Body of pancreas (tissue), 4 donors: ENCODE measurements around the gene ICAM5. TPM values are rescaled to one million over a fixed set of nuclear protein-coding genes. Genes with fewer than 3 reads are reported as not detected.

ENCODE experiments used
- ATAC-seq: fragments of 150-250 bp; one replicate; pipeline ENCODE4 v1.9.1; 2016
- DNase-seq, 4 donors: peaks; one replicate each; pipeline ENCODE4 v3.0.0-alpha.2; 2019
- H3K27ac ChIP-seq, 4 donors: fragments of 200-600 bp; sonication (generic); 1 replicate in 3 of 4; 2 replicates in 1 of 4; pipeline versions ENCODE4 v1.5.1 to v1.6.1; 2016 to 2019; ENCODE audit warnings: mild to moderate bottlenecking in 1 of 4, mixed read lengths in 1 of 4, moderate library complexity in 1 of 4
- H3K27me3 ChIP-seq, 2 donors: fragments of 200-600 bp; sonication (generic); one replicate each; pipeline ENCODE4 v1.6.0; 2016; ENCODE audit warnings: mild to moderate bottlenecking in 1 of 2
- H3K36me3 ChIP-seq, 2 donors: fragments of 200-600 bp; sonication (generic); replicated peaks in 1 of 2; 2 replicates each; pipeline ENCODE4 v1.5.1; 2016; ENCODE audit warnings: low read depth in 2 of 2; ENCODE audit not compliant: insufficient read depth in 1 of 2
- H3K4me1 ChIP-seq: fragments of 200-600 bp; sonication (generic); one replicate; pipeline ENCODE4 v1.6.0; 2016
- H3K4me3 ChIP-seq, 2 donors: fragments of 200-600 bp; sonication (generic); 1 replicate in 1 of 2; 2 replicates in 1 of 2; pipeline ENCODE4 v1.5.1; 2016 to 2019
- H3K9me3 ChIP-seq, 3 donors: fragments of 200-600 bp; sonication (generic); 1 replicate in 2 of 3; 2 replicates in 1 of 3; pipeline ENCODE4 v1.5.1; 2016
- POLR2A ChIP-seq, 3 donors: fragments of 450-650 bp; IDR thresholded peaks; one replicate each; pipeline ENCODE4 v1.6.1; 2016; ENCODE audit warnings: antibody characterized with exemption in 3 of 3, mild to moderate bottlenecking in 2 of 3
- WGBS, 2 donors: methylation state at CpG; one replicate each; pipeline ENCODE4 v1.1.5; 2017; 5-methylcytosine and 5-hydroxymethylcytosine counted together
- intact Hi-C: fragments of 100-400 bp; cut with DNase I; formaldehyde crosslinking; loops from one replicate; pipeline ENCODE4 v1.15.1; 2023
- total RNA-seq, 2 donors: library from RNA; depleted of rRNA; stranded (reverse); fragments of >200 nt; gene quantifications; one replicate each; pipeline ENCODE4 v1.1.0, GENCODE V29; 2016
- TF ChIP-seq, protein P1 (sequence below), 7 experiments: fragments of 450-650 bp in 4 of 7; fragments of 200-600 bp in 3 of 7; sonication (generic) in 3 of 7; IDR thresholded peaks; one replicate each; pipeline ENCODE4 v1.5.1; 2016 to 2019; ENCODE audit warnings: antibody characterized with exemption in 7 of 7

The ICAM5 gene
- total RNA-seq, 2 donors from 2014 or later = 0.33 TPM; not detected in 1

DNA sequence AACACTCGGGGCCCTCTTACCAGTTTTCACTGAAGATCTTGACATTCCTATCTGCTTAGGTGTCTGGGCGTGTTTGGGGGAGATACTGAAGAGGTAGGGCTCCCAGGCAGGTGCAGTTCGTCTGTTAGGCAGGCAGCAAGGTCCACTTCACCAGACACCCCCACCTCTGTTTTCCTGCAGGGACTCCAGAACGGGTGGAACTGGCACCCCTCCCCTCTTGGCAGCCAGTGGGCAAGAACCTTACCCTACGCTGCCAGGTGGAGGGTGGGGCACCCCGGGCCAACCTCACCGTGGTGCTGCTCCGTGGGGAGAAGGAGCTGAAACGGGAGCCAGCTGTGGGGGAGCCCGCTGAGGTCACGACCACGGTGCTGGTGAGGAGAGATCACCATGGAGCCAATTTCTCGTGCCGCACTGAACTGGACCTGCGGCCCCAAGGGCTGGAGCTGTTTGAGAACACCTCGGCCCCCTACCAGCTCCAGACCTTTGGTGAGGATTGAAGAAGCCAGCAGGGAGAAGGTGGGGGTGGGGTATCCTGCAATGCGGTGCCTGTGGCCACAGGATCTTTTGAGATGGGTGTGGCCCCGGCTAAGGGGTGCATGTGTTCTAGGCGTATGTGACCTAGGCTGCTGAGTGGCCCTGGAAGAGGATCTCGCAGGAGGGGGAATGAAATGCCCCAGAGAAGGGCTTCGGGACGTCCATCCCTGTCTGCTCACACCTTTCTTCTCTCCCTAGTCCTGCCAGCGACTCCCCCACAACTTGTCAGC is 6.3 kb upstream of the ICAM5 start:
- no peak for DNase-seq
- Histone ChIP-seq H3K4me3 (no peak overlapping the region), H3K27me3 (peaks cover 0 to 3% of the 10 kb centered on the region in 2 donors), H3K4me1 (peaks cover 16% of the 10 kb centered on the region), H3K9me3 (no peaks in the 10 kb centered on the region), H3K36me3 (peaks cover 0 to 8% of the 10 kb centered on the region in 2 donors), H3K27ac (no peak overlapping the region)
- intact Hi-C loops = no loop called here
- ATAC-seq = no peak
- TF ChIP-seq POLR2A (IDR thresholded peaks at IDR 0.05) = no peak
- TF ChIP-seq, protein P1, sequence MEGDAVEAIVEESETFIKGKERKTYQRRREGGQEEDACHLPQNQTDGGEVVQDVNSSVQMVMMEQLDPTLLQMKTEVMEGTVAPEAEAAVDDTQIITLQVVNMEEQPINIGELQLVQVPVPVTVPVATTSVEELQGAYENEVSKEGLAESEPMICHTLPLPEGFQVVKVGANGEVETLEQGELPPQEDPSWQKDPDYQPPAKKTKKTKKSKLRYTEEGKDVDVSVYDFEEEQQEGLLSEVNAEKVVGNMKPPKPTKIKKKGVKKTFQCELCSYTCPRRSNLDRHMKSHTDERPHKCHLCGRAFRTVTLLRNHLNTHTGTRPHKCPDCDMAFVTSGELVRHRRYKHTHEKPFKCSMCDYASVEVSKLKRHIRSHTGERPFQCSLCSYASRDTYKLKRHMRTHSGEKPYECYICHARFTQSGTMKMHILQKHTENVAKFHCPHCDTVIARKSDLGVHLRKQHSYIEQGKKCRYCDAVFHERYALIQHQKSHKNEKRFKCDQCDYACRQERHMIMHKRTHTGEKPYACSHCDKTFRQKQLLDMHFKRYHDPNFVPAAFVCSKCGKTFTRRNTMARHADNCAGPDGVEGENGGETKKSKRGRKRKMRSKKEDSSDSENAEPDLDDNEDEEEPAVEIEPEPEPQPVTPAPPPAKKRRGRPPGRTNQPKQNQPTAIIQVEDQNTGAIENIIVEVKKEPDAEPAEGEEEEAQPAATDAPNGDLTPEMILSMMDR (IDR thresholded peaks at IDR 0.05) = no peak
- WGBS, 2 donors = 51 to 53% methylated on average over 10 to 22 of the region's 23 CpGs

DNA sequence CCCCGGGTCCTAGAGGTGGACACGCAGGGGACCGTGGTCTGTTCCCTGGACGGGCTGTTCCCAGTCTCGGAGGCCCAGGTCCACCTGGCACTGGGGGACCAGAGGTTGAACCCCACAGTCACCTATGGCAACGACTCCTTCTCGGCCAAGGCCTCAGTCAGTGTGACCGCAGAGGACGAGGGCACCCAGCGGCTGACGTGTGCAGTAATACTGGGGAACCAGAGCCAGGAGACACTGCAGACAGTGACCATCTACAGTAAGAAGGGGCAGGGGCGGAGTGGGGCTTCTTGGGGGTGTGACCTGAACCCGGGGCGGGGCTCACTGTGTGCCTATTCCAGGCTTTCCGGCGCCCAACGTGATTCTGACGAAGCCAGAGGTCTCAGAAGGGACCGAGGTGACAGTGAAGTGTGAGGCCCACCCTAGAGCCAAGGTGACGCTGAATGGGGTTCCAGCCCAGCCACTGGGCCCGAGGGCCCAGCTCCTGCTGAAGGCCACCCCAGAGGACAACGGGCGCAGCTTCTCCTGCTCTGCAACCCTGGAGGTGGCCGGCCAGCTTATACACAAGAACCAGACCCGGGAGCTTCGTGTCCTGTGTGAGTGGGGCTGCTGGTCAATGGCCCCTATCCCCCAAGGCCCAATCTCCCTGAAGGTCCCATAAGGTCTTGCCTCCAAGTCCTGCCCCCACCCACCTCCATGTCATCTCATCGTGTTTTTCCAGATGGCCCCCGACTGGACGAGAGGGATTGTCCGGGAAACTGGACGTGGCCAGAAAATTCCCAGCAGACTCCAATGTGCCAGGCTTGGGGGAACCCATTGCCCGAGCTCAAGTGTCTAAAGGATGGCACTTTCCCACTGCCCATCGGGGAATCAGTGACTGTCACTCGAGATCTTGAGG is 5.4 kb upstream of the ICAM5 start:
- TF ChIP-seq, protein P1 (IDR thresholded peaks at IDR 0.05) = no peak
- no peak for TF ChIP-seq POLR2A (IDR thresholded peaks at IDR 0.05)
- no peak overlapping the region for H3K27ac ChIP-seq
- H3K4me1 ChIP-seq = peaks cover 24% of the 10 kb centered on the region
- no peak for DNase-seq
- 81 to 87% methylated on average over 19 to 34 of the region's 34 CpGs for WGBS, 2 donors
- no peak overlapping the region for H3K4me3 ChIP-seq
- peaks cover 0 to 11% of the 10 kb centered on the region in 2 donors for H3K27me3 ChIP-seq
- intact Hi-C loops = no loop called here
- H3K9me3 ChIP-seq = no peaks in the 10 kb centered on the region
- peaks cover 0 to 5% of the 10 kb centered on the region in 2 donors for H3K36me3 ChIP-seq
- ATAC-seq = no peak

DNA sequence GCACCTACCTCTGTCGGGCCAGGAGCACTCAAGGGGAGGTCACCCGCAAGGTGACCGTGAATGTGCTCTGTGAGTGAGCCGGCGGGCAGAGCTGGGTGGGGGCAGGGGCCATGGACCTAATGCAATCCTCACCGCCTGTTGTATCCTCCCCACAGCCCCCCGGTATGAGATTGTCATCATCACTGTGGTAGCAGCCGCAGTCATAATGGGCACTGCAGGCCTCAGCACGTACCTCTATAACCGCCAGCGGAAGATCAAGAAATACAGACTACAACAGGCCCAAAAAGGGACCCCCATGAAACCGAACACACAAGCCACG is 4.8 kb upstream of the ICAM5 start:
- intact Hi-C loops = no loop called here
- Histone ChIP-seq H3K4me3 (no peak overlapping the region), H3K36me3 (peaks cover 0 to 5% of the 10 kb centered on the region in 2 donors), H3K9me3 (no peaks in the 10 kb centered on the region), H3K27ac (no peak overlapping the region), H3K4me1 (peaks cover 30% of the 10 kb centered on the region), H3K27me3 (peaks cover 0 to 17% of the 10 kb centered on the region in 2 donors)
- WGBS, 2 donors = 92 to 94% methylated on average over 9 to 13 of the region's 13 CpGs
- no peak for DNase-seq
- ATAC-seq = no peak
- no peak for TF ChIP-seq POLR2A (IDR thresholded peaks at IDR 0.05)
- TF ChIP-seq, protein P1 (IDR thresholded peaks at IDR 0.05) = no peak

DNA sequence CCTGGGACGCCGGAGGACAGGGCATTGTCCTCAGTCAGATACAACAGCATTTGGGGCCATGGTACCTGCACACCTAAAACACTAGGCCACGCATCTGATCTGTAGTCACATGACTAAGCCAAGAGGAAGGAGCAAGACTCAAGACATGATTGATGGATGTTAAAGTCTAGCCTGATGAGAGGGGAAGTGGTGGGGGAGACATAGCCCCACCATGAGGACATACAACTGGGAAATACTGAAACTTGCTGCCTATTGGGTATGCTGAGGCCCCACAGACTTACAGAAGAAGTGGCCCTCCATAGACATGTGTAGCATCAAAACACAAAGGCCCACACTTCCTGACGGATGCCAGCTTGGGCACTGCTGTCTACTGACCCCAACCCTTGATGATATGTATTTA is 4.4 kb upstream of the ICAM5 start:
- ATAC-seq = no peak
- 67 to 81% methylated on average over 1 to 4 of the region's 4 CpGs for whole genome bisulfite sequencing, 2 donors
- Histone ChIP-seq H3K27ac (no peak overlapping the region), H3K27me3 (peaks cover 0 to 22% of the 10 kb centered on the region in 2 donors), H3K4me3 (no peak overlapping the region), H3K9me3 (no peaks in the 10 kb centered on the region), H3K4me1 (peaks cover 35% of the 10 kb centered on the region), H3K36me3 (peaks cover 0 to 5% of the 10 kb centered on the region in 2 donors)
- intact Hi-C loops = no loop called here
- TF ChIP-seq POLR2A (IDR thresholded peaks at IDR 0.05) = no peak
- TF ChIP-seq, protein P1 (IDR thresholded peaks at IDR 0.05) = no peak
- no peak for DNase-seq
